ENCODE results near the gene CFAP91.

Gene CFAP91

GRCh38 chr3:119665954-119666559 lies 36.8 kb upstream of the CFAP91 start:
- peaks cover 11% of the 10 kb centered on the region for H3K4me1 Mint-ChIP-seq
- no peak for TF ChIP-seq CTCF (IDR thresholded peaks at IDR 0.05)
- no peaks in the 10 kb centered on the region for H3K27me3 Mint-ChIP-seq (ENCODE audit: low read depth, poor library complexity)
- H3K27ac Mint-ChIP-seq = no peak overlapping the region
- no peak for DNase-seq
- H3K4me3 Mint-ChIP-seq = no peak overlapping the region
- peaks cover 16% of the 10 kb centered on the region for H3K36me3 Mint-ChIP-seq (ENCODE audit: low read depth)
- H3K9me3 Mint-ChIP-seq = no peaks in the 10 kb centered on the region

GRCh38 chr3:119669906-119670570 lies 32.8 kb upstream of the CFAP91 start:
- TF ChIP-seq CTCF (IDR thresholded peaks at IDR 0.05) = no peak
- no peaks in the 10 kb centered on the region for H3K27me3 Mint-ChIP-seq (ENCODE audit: low read depth, poor library complexity)
- H3K4me1 Mint-ChIP-seq = peaks cover 2% of the 10 kb centered on the region
- no peak overlapping the region for H3K27ac Mint-ChIP-seq
- H3K36me3 Mint-ChIP-seq (ENCODE audit: low read depth) = peaks cover 52% of the 10 kb centered on the region
- H3K9me3 Mint-ChIP-seq = no peaks in the 10 kb centered on the region
- DNase-seq = no peak
- no peak overlapping the region for H3K4me3 Mint-ChIP-seq

- H3K4me3 Mint-ChIP-seq = no peak overlapping the region
- H3K4me1 Mint-ChIP-seq = peaks cover 26% of the 10 kb centered on the region
- H3K9me3 Mint-ChIP-seq = no peaks in the 10 kb centered on the region
- H3K36me3 Mint-ChIP-seq (ENCODE audit: low read depth) = peaks cover 58% of the 10 kb centered on the region
- no peaks in the 10 kb centered on the region for H3K27me3 Mint-ChIP-seq (ENCODE audit: low read depth, poor library complexity)
- no peak for DNase-seq
- TF ChIP-seq CTCF (IDR thresholded peaks at IDR 0.05) = no peak
- H3K27ac Mint-ChIP-seq = no peak overlapping the region
These were observed 30.0 kb upstream of the CFAP91 start for GRCh38 chr3:119672776-119673175.

GRCh38 chr3:119673875-119674274 lies 28.9 kb upstream of the CFAP91 start:
- Mint-ChIP-seq H3K36me3 (ENCODE audit: low read depth) (peaks cover 58% of the 10 kb centered on the region), H3K9me3 (no peaks in the 10 kb centered on the region), H3K27me3 (ENCODE audit: low read depth, poor library complexity) (no peaks in the 10 kb centered on the region), H3K27ac (no peak overlapping the region), H3K4me3 (no peak overlapping the region), H3K4me1 (peaks cover 27% of the 10 kb centered on the region)
- TF ChIP-seq CTCF (IDR thresholded peaks at IDR 0.05) = no peak
- DNase-seq = no peak

- no peak for DNase-seq
- H3K27ac Mint-ChIP-seq = no peak overlapping the region
- peaks cover 27% of the 10 kb centered on the region for H3K4me1 Mint-ChIP-seq
- no peak for TF ChIP-seq CTCF (IDR thresholded peaks at IDR 0.05)
- H3K9me3 Mint-ChIP-seq = no peaks in the 10 kb centered on the region
- peaks cover 45% of the 10 kb centered on the region for H3K36me3 Mint-ChIP-seq (ENCODE audit: low read depth)
- peak overlapping the region; percentile 89 for H3K4me3 Mint-ChIP-seq
- H3K27me3 Mint-ChIP-seq (ENCODE audit: low read depth, poor library complexity) = no peaks in the 10 kb centered on the region
These were observed 27.5 kb upstream of the CFAP91 start for GRCh38 chr3:119675188-119675874.
